Mesodermal cell (in vitro differentiated cells): ENCODE data around the gene SSH2.
A peak's percentile ranks its signal among the peaks of the same experiment; 100 is the strongest.

Experiments used
- H3K27ac ChIP-seq: 2 replicates; pipeline ENCODE4 v1.7.0; 2013; ENCODE audit warnings: mild to moderate bottlenecking, low read depth, low read length, moderate library complexity; ENCODE audit not compliant: severe bottlenecking
- H3K36me3 ChIP-seq: 2 replicates; pipeline ENCODE4 v1.7.1; 2013; ENCODE audit warnings: mild to moderate bottlenecking, low read length, moderate library complexity; ENCODE audit not compliant: control insufficient read depth, insufficient read depth
- H3K4me1 ChIP-seq: one replicate; pipeline ENCODE4 v1.7.1; 2013; ENCODE audit warnings: mild to moderate bottlenecking, low read length; ENCODE audit not compliant: insufficient read depth, control insufficient read depth, poor library complexity, severe bottlenecking
- H3K4me3 ChIP-seq: 2 replicates; pipeline ENCODE4 v1.7.0; 2013; ENCODE audit warnings: low read length, control low read depth, mild to moderate bottlenecking; ENCODE audit not compliant: insufficient read depth, poor library complexity, severe bottlenecking; ENCODE audit errors: extremely low read depth
- H3K9me3 ChIP-seq: 2 replicates; pipeline ENCODE4 v1.7.1; 2013; ENCODE audit warnings: mild to moderate bottlenecking, low read length, moderate library complexity; ENCODE audit not compliant: control insufficient read depth
- WGBS, 2 experiments: methylation state at CpG; one replicate each; pipeline ENCODE4 v1.1.5; 2013; ENCODE audit warnings: missing lambda C conversion rate in 2 of 2; ENCODE audit not compliant: insufficient coverage in 2 of 2; 5-methylcytosine and 5-hydroxymethylcytosine counted together

Gene SSH2

GRCh38 chr17:29709866-29710519, 220.0 kb downstream of the SSH2 start:
- peak overlapping the region; percentile 87 for H3K27ac ChIP-seq
- peaks cover 5% of the 10 kb centered on the region for H3K36me3 ChIP-seq
- 84% methylated on average over 2 of the region's 3 CpGs; no CpG with 5 or more reads in 1 of the 2 experiments for WGBS, 2 experiments
- H3K4me3 ChIP-seq: no peak overlapping the region
- no peaks in the 10 kb centered on the region for H3K9me3 ChIP-seq
- H3K4me1 ChIP-seq: peaks cover 57% of the 10 kb centered on the region

GRCh38 chr17:29707212-29707571, 222.8 kb downstream of the SSH2 start:
- Histone ChIP-seq H3K9me3 (no peaks in the 10 kb centered on the region), H3K36me3 (peaks cover 13% of the 10 kb centered on the region), H3K4me3 (no peak overlapping the region), H3K27ac (no peak overlapping the region), H3K4me1 (peaks cover 42% of the 10 kb centered on the region)

- Histone ChIP-seq H3K4me1 (peaks cover 32% of the 10 kb centered on the region), H3K36me3 (peaks cover 23% of the 10 kb centered on the region), H3K27ac (no peak overlapping the region), H3K9me3 (no peaks in the 10 kb centered on the region), H3K4me3 (no peak overlapping the region)
Measured at GRCh38 chr17:29706045-29706431, 224.0 kb downstream of the SSH2 start.

GRCh38 chr17:29705386-29705785, 224.6 kb downstream of the SSH2 start:
- WGBS, 2 experiments: 94 to 100% methylated on average over 2 of the region's 3 CpGs
- peaks cover 25% of the 10 kb centered on the region for H3K4me1 ChIP-seq
- H3K36me3 ChIP-seq: peaks cover 23% of the 10 kb centered on the region
- no peaks in the 10 kb centered on the region for H3K9me3 ChIP-seq
- no peak overlapping the region for H3K27ac ChIP-seq
- no peak overlapping the region for H3K4me3 ChIP-seq

- 86 to 100% methylated on average over 1 to 2 of the region's 2 CpGs for WGBS, 2 experiments
- H3K4me1 ChIP-seq: no peaks in the 10 kb centered on the region
- peaks cover 37% of the 10 kb centered on the region for H3K36me3 ChIP-seq
- H3K4me3 ChIP-seq: no peak overlapping the region
- no peak overlapping the region for H3K27ac ChIP-seq
- no peaks in the 10 kb centered on the region for H3K9me3 ChIP-seq
Measured at GRCh38 chr17:29699283-29699682, 230.7 kb downstream of the SSH2 start.

- no peak overlapping the region for H3K4me3 ChIP-seq
- H3K9me3 ChIP-seq: no peaks in the 10 kb centered on the region
- H3K27ac ChIP-seq: no peak overlapping the region
- H3K36me3 ChIP-seq: peaks cover 41% of the 10 kb centered on the region
- WGBS, 2 experiments: 80 to 90% methylated on average over 1 of the region's 1 CpG
- no peaks in the 10 kb centered on the region for H3K4me1 ChIP-seq
Measured at GRCh38 chr17:29698837-29699236, 231.2 kb downstream of the SSH2 start.

- H3K36me3 ChIP-seq: peaks cover 39% of the 10 kb centered on the region
- WGBS, 2 experiments: 96 to 100% methylated on average over 4 of the region's 6 CpGs
- H3K4me3 ChIP-seq: no peak overlapping the region
- H3K27ac ChIP-seq: no peak overlapping the region
- H3K9me3 ChIP-seq: no peaks in the 10 kb centered on the region
- no peaks in the 10 kb centered on the region for H3K4me1 ChIP-seq
Measured at GRCh38 chr17:29698019-29698777, 231.8 kb downstream of the SSH2 start.

- Histone ChIP-seq H3K4me3 (no peak overlapping the region), H3K9me3 (no peaks in the 10 kb centered on the region), H3K4me1 (peaks cover under 1% of the 10 kb centered on the region), H3K36me3 (peaks cover 37% of the 10 kb centered on the region), H3K27ac (no peak overlapping the region)
- WGBS, 2 experiments: no CpG with 5 or more reads among the region's 3 CpGs
Measured at GRCh38 chr17:29697371-29697770, 232.7 kb downstream of the SSH2 start.

GRCh38 chr17:29694918-29695563, 235.0 kb downstream of the SSH2 start:
- 100% methylated on average over 1 to 3 of the region's 5 CpGs for WGBS, 2 experiments
- Histone ChIP-seq H3K36me3 (peaks cover 25% of the 10 kb centered on the region), H3K27ac (no peak overlapping the region), H3K4me3 (no peak overlapping the region), H3K9me3 (no peaks in the 10 kb centered on the region), H3K4me1 (peaks cover 4% of the 10 kb centered on the region)

GRCh38 chr17:29693751-29694150, 236.3 kb downstream of the SSH2 start:
- WGBS, 2 experiments: 89 to 100% methylated on average over 1 to 2 of the region's 3 CpGs

GRCh38 chr17:29687596-29687995, 242.4 kb downstream of the SSH2 start:
- Histone ChIP-seq H3K9me3 (no peaks in the 10 kb centered on the region), H3K27ac (no peak overlapping the region), H3K4me1 (peaks cover 14% of the 10 kb centered on the region), H3K4me3 (no peak overlapping the region), H3K36me3 (peaks cover 11% of the 10 kb centered on the region)
- WGBS, 2 experiments: 100% methylated on average over 1 of the region's 2 CpGs; no CpG with 5 or more reads in 1 of the 2 experiments

More at GRCh38 chr17:29693751-29694150, 236.3 kb downstream of the SSH2 start:
- no peak overlapping the region for H3K27ac ChIP-seq
- peaks cover 4% of the 10 kb centered on the region for H3K4me1 ChIP-seq
- no peaks in the 10 kb centered on the region for H3K9me3 ChIP-seq
- no peak overlapping the region for H3K4me3 ChIP-seq
- peaks cover 24% of the 10 kb centered on the region for H3K36me3 ChIP-seq
